GM21367 (cell line): ENCODE measurements around the gene CBLIF.
"Not testable (repeated sequence)": the region's sequence is repeated elsewhere in the genome, so short reads cannot be mapped to it uniquely, and the experiment has no call there.

Experiments
- ATAC-seq: cut with Tn5 transposase; IDR thresholded peaks from one replicate; pipeline ENCODE4 v1.9.1; 2021; ENCODE audit not compliant: unreplicated experiment

CBLIF gene

DNA sequence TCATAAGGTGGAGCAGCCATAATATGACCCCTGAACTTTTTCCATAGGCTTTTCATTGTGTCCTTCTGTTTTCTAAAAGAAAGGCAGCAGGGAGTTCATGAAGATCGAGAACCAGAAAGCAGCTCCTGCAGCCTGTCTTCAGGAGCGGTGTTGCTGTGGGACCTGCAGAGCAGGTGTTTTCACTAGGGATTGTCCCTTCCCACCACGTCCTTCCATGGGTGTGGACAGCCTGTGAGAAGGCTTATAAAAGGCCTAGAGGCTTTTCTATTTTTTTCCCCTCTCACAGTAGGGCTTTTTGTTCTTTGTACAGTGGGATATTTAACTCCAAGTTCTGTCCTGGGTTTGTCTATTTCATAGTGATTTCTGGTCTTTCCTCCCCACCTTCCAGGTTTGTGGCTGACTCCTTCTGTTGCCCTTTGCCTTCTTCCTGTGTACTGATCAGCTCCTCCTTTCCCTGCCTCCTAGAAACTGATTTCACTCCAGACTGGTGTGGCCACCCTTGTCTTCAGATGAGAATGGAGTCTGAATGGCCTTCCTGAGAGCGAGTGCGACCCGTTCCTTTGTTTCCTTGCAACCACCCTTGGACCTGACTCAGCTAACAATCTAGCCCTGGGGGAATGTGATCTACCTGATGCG, 44.8 kb downstream of the CBLIF start:
- ATAC-seq: no peak

DNA sequence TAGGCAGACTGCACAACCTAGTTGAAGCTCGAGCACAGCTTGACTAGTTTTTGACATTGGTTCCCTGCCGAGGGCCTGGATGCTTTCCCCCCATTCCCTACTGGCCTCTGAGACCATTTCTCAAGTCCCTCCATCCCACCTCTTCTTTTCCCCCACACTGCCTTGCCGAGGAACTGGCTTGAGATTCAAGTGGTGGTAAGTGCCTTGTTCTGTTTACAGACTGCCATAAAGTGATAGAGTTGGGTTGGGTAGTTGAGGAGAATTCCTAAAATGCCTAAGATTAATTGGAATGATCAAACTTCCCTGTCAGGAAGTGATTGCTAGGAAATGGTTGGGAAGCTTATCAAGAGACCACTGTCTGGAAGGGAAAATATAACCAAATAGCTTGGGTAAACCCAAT, 50.9 kb downstream of the CBLIF start:
- ATAC-seq: no peak

DNA sequence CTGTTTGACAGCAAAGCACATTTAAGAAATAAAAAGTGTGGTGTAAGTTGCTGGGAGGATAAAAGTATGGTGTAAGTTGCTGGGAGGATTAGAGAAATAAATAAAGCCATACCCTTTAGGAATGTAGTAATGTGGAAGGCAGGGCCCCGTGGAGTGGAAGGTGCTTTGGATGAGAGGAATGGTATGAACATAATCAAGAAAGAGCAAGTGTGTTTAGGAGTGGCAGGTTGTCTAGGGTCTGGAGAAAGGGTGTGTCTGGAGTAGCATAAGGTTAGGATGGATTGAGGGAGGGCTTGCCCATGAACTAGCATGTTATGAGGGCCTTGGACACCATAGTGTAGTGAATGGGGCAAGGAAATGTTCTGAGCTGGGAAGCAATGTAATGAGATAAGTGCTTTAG, 52.8 kb downstream of the CBLIF start:
- no peak for ATAC-seq

DNA sequence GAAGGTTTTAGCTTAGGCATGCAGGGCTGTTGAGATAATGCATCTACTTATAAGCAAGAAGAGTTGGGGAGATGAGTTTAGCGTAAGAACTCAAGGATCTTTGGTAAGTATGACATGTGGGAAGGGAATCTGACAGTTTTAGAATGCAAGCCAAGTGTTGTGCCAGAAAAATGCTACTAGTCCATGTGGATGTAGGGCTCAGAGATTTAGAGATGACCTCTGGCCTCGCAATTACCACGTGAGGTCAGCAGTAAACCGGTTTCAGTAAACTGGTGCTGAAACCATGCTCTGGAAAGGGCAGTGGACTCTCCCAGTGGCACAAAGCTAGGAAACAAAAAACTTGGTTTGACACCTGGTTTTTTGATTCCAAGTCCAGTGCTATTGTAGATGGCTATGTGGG, 53.7 kb downstream of the CBLIF start:
- ATAC-seq: no peak

- ATAC-seq: no peak
Measured at GRCh38 chr11:59787816-59788215, 57.5 kb downstream of the CBLIF start.

DNA sequence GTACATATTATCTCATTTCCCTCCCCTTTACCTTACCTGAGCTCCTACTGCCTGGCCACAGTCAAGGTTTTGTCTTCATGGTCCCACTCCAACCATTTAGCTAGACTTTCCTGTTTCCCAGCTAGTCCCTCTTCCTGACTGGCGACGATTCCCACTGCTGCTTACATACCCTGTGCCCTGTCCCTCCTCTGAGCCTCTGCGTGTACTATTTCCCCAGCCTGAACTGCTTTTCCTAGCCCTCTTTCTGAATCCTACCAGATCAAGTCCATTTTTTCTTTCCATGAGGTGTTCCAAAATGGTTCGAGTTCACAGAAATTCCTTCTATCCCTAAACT, 58.1 kb downstream of the CBLIF start:
- ATAC-seq: no peak

- ATAC-seq: no peak
Measured at GRCh38 chr11:59785818-59786217, 59.5 kb downstream of the CBLIF start.

DNA sequence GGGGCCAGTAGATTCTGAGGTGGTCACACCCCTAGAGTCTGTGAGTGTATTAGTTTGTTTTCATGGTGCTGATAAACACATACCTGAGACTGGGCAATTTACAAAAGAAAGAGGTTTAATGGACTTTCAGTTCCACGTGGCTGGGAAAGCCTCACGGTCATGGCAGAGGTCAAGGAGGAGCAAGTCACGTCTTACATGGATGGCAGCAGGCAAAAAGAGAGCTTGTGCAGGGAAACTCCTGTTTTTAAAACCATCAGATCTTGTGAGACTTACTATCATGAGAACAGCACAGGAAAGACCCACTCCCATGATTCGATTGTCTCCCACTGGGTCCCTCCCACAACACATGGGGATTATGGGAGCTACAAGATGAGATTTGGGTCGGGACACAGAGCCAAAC, 60.9 kb downstream of the CBLIF start:
- not testable (repeated sequence) for ATAC-seq

- no peak for ATAC-seq
Measured at GRCh38 chr11:59783632-59784090, 61.6 kb downstream of the CBLIF start.

DNA sequence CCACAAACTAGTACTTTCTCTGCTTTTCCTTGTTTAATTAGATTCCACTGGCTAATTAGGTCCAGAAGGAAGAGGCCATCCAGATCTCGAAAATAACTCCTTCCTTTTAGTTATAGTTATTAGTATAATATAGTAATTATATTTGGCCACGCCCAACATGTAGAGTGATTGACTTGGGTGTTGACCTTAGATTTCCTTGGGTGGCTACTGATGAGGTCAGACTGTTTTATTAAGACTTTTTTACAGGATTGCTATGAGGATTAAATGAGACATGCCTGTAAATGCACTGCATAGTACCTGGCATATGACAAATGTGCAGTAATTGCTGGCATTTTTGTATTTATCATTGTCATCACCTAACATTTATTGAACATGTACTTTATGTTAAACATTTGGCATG, 63.2 kb downstream of the CBLIF start:
- no peak for ATAC-seq

DNA sequence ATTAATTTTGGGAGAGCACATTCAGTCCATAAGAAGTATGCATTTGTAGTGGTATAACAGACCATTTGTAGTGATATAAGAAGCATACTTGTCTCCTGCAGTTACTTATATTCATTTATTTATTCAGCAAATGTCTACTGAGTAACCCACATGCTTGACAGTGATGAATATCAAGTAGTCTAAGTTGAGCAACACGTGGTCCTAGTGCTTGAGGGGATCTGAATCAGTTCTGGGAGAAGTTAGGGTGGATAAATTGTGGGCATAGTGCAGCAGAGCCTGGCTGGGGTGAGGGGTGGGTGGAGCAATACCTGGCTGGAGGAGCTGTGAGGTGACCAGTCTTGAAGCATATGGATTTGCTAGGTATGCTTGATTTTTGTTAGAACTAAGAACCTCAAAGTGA, 65.8 kb downstream of the CBLIF start:
- ATAC-seq: no peak
